Measurements from ENCODE around the gene NQO2.
"Not testable (repeated sequence)": the region's sequence is repeated elsewhere in the genome, so short reads cannot be mapped to it uniquely, and the experiment has no call there.

NQO2 gene

DNA sequence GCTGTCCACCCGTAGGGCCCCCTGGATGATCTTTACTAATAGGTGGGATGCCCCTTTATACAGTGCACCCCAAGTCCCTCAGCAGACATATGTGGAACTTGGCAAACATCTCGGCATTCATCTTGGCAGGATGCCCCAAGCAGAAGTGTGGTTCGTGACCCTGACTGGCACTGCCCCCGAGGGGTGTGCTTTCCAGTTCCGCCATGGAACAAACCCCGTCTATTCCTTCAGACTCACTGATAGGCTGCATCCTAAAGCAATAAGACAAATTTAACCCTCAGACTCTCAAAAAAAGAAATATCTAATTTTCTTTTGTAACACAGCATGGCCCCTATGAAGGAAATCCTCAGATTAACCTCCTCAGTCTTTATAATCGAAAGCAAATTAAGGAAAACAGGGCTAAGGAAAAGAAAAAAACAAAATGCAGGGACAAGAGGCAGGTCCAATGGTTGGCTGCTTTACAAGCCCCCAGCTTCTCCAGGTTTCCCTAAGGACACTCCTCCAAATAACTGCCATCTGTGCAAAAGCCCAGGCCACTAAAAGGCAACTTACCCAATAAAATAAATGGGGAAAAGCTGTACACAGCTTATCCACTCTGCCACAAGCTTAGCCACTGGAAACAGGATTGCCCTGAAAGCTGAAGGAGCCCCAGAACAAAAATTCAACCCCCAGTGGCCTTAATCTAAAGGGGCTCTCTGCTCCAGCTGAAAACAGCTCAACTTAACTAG lies 38.1 kb downstream of the NQO2 start:
- DNase-seq (ENCODE audit: low read depth in 2 of 2, low spot score in 1 of 2), result no peak

DNA sequence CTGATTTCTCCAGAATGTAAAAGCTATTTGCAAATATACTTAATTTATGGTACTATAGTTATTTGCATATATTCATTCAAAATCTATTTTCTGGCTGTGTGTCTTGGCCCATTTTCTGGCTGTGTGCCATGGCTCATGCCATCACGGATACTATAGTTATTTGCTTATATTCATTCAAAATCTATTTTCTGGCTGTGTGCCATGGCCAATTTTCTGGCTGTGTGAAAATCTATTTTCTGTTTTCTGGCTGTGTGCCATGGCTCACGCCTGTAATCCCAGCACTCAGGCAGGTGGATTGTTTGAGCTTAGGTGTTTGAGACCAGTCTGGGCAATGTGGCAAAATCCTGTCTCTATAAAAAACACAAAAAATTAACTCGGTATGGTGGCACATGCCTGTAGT lies 39.7 kb downstream of the NQO2 start:
- DNase-seq (ENCODE audit: low read depth in 2 of 2, low spot score in 1 of 2), result no peak

DNA sequence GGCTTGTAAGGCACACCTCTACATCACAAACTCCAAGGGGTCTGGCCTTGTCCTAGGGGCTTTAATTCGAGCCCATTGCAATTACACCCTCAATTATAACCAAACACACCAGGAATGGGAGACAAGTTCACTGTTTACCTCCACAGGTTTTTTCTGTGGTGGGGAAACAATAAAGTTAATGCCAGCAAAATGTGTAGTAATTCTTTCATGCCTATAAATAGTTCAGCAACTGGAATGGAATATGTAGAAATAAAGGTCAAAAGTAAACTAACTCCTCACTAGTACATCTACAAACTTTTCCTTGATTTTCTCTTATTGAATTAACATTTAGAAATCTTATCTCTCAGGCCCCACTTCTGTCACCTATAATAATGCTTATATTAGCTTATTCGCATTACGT lies 41.5 kb downstream of the NQO2 start:
- no peak for DNase-seq (ENCODE audit: low read depth in 2 of 2, low spot score in 1 of 2)

DNA sequence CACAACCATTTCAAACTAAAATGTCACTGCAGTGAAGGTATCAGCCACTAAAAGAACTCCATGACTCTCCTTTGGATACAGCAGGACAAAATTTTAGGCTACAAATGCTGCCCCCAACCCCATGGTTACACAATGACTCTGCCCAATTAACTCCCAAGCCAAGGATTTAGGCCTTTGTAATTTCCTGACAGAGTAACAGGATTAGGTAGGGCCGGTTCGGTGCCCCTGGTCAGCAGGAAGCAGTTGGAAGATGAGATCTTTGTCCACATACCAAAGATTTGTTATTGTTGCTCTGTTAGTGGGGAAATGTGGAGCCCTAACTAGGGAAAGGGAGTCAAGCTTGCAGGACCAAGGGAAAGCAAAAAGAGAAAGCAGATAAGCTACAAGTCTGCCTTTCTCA lies 41.9 kb downstream of the NQO2 start:
- DNase-seq (ENCODE audit: low read depth in 2 of 2, low spot score in 1 of 2), result no peak

DNA sequence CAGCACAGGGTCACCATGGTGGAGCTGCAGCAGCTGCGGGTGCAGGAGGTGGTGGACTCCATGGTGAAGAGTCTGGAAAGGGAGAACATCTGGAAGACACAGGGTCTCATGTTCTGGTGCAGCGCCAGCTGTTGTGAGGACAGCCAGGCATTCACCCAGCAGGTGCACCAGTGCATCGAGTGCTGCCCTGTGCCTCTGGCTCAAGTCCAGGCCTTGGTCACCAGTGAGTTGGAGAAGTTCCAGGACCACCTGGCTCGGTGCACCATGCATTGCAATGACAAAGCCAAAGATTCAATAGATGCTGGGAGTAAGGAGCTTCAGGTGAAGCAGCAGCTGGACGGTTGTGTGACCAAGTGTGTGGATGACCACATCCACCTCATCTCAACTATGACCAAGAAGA lies 45.7 kb downstream of the NQO2 start:
- DNase-seq (ENCODE audit: low read depth in 2 of 2, low spot score in 1 of 2), result no peak

DNA sequence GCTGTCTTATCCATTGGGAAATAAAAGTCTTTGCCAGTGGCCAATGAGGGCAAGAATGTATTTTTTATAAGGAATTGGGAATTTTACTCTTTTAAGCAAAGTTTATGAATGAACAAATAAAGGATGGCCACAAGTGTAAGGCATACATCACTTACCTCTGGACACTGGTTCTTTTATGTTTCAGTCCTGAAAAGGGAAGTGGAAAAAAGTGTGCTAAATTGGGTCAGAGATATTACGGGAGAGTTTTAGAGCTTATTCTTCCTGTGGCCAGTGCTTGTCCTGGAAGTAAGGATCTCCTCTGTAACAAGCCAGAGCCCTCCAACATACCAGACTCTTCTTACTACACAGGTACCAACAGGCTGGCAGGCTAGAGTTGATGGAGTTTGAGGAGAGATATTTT lies 46.1 kb downstream of the NQO2 start:
- no peak for DNase-seq (ENCODE audit: low read depth in 2 of 2, low spot score in 1 of 2)

DNA sequence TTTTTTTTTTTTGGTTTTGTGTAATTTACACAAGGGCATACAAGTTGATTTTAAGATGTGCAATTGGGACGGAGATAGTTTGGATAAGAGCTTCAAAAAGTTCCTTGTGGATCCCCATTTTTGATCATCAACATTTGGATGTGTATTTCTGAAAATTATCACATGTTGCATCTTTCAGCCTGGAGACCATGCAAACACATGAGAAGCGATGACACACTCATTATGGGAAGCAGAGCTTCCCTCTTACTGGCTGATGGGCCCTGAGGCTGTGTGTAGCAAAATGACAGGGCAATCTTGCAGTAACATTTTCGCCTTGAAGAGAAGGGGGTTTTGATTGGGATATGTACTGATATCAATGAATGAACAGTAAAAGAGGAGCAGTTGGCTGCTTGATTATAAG lies 46.6 kb downstream of the NQO2 start:
- no peak for DNase-seq (ENCODE audit: low read depth in 2 of 2, low spot score in 1 of 2)

DNA sequence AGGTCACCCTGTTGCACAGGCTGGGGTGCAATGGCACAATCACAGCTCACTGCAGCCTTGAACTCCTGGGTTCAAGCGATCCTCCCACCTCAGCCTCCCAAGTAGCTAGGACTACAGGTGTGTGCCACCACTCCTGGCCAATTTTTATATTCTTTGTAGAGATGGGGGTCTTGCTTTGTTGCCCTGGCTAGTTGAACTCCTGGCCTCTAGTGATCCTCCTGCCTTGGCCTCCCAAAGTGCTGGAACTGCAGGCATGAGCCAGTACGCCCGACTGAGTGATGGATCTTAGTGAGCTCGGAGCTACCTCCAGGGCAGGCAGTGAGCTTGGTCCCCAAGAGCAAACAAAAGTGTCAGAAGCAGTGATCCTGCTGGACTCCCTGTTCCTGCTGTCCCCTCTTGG lies 48.3 kb downstream of the NQO2 start:
- DNase-seq (ENCODE audit: low read depth in 2 of 2, low spot score in 1 of 2), result not testable (repeated sequence)

DNA sequence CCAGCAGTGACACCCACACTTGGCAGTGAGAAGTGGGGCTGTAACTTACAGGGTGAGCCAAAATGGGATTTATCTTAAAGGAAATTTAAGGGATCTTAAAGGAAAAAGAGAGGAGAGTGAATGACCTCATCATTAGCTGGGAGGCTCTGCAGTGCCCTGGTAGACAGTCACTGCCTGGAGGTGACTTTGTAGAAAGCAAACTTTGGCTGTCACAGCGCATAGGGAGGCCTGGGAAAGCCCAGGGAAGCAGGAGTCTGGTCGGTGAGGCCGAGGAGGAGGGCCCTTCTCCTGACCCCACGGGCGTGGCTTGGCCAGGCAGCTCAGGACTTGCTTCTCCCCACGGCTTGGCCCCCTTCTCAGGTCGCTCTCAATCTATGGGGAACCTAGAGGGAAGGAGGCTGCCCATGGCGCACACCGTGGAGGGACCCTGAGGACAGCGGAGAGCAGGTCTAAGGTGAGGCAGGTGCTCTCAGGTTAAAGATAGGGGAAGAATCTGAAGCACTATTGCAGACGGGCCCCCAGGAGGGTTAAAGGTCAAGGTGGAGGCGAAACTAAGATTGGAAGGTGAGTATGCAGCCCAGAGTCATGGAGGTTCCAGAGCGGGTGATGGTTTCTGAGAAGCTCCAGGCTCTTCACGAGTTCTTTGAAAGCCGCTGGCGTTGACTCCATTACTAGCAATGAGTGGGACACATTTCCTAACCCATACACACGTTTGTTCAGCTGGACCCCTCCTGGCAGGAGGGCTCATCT lies 53.0 kb downstream of the NQO2 start:
- no peak for DNase-seq (ENCODE audit: low read depth in 2 of 2, low spot score in 1 of 2)

DNA sequence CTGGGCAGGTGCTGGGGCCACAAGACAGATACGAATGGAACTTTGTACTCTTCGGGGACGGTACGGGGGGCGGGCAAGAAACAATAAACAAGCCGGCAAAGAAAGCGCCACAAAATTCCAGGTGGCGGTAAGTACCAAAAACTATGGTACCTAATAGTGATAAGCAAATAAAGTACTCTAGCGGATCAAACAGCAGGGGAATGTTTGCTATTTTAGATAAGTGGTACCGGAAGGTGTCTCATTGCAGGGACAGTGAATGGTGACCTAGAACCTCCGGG lies 53.5 kb downstream of the NQO2 start:
- no peak for DNase-seq (ENCODE audit: low read depth in 2 of 2, low spot score in 1 of 2)

DNA sequence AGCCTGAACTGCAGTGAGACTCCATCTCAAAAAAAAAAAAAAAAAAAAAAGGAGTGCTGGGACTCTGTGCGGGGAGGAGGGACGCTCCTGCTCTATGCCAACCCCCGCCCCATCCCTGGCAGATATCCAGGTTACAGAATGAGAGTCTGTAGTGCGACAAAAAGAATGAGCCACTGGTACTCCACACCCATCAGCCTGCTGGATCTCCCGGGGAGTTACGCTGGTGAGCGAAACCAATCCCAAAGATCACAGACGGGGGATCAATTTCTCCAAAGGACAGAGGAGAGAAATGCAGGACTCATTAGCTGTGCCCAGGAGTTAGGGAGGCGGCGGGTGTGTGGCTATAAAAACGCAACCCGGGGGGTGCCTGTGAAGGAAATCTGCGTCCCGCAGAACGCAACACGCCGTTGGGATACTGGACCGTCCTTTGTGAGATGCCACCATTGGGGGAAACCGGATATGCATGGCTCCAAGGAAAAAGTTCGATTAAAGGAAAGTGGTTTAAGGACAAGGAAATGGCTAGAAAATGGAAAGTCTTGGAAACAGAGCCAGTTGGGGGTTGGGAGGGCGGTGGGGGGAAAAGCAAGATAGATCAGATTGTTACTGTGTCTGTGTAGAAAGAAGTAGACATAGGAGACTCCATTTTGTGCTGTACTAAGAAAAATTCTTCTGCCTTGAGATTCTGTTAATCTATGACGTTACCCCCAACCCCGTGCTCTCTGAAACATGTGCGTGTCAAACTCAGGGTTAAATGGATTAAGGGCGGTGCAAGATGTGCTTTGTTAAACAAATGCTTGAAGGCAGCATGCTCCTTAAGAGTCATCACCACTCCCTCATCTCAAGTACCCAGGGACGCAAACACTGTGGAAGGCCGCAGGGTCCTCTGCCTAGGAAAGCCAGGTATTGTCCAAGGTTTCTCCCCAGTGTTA lies 54.8 kb downstream of the NQO2 start:
- DNase-seq (ENCODE audit: low read depth in 2 of 2, low spot score in 1 of 2), result not testable (repeated sequence)

DNA sequence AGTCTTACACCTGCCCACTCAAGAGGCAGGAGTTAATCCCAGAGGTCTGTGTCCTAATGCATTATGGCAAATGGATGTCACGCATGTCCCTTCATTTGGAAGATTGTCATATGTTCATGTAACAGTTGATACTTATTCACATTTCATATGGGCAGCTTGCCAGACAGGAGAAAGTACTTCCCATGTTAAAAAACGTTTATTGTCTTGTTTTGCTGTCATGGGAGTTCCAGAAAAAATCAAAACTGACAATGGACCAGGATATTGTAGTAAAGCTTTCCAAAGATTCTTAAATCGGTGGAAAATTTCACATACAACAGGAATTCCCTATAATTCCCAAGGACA lies 55.4 kb downstream of the NQO2 start:
- not testable (repeated sequence) for DNase-seq (ENCODE audit: low read depth in 2 of 2, low spot score in 1 of 2)

DNA sequence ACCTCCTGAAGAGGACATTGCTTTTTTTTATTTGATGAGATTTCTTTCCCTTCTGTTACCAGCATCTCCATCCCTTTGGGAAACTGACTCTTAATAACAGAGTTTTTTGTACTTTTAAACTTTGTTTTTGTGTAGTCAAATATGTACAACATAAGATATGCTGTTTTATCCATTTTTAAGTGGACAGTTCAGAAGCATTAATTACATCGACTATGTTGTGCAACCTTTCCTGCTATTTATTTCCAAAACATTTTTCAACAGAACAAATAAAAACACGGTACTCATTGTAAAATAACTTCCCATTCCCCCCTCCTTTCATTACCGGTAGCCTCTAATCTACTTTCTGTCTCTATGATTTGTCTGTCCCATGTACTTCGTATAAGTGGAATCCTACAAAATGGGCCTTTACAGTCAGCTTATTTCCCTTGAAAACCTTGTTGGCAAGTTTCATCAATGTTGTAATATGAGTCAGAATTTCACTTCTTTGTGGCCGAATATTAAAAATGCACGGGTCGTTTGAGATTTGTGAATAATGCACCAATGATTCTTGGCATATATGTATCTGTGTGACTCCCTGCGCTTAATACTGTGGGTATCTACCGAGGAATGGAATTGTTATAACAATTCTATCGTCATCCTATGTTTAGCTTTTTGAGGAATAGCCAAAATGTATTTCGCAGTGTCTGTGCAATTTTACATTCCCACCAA lies 57.5 kb downstream of the NQO2 start:
- DNase-seq (ENCODE audit: low read depth in 2 of 2, low spot score in 1 of 2), result no peak

DNA sequence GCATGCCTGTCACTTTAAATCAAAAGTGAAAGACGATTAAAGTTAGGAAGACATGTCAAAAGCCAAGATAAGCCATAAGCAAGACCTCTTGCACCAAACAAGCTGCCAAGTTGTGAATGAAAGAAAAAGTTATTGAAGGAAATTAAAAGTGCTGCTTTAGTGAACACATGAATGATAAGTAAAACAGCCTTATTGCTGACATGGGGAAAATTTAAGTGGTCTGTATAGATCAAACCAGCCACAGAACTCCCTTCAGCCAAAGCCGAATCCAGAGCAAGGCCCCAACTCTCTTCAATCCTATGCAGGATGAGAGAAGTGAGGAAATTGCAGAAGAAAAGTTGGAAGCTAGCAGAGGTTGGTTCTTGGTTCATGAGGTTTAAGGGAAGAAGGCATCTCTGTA lies 59.3 kb downstream of the NQO2 start:
- DNase-seq (ENCODE audit: low read depth in 2 of 2, low spot score in 1 of 2), result no peak

DNA sequence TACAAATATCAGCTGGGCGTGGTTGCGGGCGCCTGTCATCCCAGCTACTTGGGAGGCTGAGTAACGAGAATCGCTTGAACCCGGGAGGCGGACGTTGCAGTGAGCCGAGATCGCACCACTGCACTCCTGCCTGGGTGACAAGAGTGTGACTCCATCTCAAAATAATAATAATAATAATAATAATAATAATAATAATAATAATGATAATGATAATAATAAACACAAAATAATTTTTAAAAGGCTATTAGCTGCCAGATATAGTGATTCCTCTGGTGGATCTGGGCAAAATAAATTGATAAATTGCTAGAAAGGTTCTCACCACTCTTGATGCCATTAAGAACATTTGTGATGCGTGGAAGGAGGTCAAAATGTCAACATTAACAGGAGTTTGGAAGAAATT lies 60.4 kb downstream of the NQO2 start:
- DNase-seq (ENCODE audit: low read depth in 2 of 2, low spot score in 1 of 2), result not testable (repeated sequence)

DNA sequence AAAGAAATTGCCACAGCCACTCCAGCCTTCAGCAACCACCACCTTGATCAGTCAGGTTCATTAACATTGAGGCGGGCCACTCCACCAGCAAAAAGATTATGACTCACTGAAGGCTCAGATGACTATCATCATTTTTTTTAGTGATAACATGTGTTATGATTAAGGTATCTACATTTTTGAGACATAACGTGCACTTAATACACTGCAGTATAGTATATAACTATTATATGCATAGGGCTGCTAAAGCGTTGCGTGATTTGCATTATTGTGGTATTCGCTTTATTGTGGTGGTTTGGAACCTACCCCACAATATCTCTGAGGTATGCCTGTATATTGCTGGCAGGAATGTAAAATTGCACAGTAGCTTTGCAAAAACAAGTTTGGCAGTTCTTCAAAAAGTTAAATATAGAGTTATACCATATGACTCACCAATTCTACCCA lies 61.8 kb downstream of the NQO2 start:
- no peak for DNase-seq (ENCODE audit: low read depth in 2 of 2, low spot score in 1 of 2)

DNA sequence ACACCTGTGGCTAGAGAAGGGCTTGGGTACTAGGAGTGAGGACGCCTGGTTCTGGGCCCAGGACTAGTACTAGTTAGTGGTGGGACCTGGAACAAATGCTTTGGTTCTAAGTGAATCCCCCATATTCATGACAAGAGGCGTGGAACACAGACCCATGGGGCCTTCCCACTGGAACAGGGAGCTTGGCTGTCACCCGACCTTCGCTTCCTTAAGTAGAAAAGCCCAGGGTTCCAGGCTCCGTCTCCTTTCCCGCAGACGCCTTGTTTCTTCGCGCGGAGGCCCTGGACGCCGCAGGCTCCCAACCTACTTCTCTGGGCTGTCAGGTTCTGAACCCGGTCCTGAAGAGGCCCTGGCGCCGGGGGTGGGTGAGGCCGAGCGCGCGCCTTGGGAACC lies 63.6 kb downstream of the NQO2 start:
- not testable (repeated sequence) for DNase-seq (ENCODE audit: low read depth in 2 of 2, low spot score in 1 of 2)

DNA sequence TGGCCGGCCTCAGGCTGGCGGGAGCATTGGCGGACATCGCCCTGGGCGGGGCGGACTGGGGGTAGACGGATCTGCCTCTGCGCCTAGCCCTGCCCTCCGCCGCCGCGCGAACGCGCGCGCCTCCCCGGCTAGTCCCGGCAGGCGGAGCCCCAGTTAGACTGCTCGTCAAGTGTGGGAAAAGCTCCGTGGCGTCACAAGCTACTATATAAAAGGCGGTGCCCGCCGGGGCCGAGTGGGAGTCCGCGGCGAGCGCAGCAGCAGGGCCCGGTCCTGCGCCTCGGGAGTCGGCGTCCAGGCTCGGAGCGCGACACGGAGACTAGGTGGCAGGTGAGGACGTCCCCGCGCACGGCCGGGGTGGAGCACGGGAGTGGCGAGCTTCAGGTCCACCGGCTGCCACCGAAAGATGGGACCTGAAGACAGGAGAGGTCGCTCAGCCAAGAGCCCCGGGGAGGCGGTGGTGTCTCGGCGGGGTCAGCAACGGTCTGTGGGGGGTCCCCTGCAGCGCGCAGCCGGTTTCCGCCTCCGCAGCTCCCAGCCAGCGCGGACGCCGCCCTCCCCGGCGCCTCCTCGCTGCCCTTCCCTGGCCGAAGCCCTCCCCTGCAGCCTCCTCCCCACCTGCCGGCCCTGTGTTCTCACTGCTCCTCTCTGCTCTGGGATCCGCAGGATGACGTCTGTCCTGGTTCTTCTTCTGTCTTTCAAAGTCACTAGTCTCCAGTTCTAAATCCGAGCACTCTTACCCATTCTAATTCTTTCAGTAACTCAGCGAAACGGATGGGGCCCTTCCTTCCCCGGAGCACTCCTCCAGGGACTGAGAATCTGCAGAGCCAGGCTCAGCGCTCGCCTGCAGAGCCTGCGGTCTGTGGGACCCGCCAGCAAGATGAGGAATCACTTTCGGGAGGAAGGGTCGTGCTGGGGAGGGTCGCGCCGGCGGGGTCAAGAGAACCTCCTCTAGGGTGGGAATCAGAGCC lies 64.3 kb downstream of the NQO2 start:
- DNase-seq (ENCODE audit: low read depth in 2 of 2, low spot score in 1 of 2), result peak; percentile 73 to 83

DNA sequence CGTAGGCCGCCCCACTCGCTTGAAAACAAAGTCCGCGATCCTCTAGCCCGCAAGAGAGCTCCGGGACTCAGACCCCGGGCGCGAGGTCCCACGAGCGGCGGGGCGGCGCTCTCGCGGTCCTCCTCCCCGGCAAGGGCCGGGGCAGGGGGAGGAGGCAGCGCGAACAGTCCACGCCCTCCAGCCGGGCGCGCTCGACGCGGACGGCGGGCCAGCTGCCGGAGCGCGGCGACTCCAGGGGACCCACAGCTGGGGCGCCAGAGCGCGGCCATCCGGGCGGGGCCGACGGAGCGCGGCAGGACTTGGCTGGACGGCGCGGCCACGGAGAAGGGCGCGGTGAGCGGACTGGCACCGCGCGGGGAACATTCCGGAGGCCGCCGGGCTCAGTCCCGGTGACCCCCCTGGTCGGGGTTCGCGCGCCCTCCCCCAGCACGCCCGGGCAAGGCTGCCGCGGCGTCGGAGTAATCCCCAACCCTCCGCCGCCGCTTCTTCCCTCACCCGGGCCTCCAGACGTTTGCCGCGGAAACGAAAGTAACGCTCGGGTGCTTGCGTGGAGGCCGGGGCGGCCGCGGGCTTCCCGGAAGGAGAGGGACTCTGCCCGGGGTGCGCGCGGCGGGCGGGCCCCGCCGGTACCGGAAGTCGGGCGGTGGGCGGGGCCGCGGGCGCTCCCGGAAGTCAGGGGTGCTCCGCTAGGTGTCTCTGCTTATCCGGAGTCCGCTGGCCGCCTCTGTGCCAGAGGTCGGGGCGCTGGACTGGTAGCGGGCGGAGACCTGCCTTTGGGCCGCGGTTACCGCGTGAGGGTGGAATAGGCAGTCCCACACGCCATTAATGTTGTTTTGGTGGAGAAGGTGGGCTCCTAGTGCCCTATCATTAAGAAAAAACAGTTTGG lies 68.9 kb downstream of the NQO2 start, which contains the start of gene RIPK1:
Gene RIPK1 (plus strand): TSS at position 166 of the 886 bp plus-strand sequence. CDS start 8,330 bp downstream, outside the sequence.
- DNase-seq (ENCODE audit: low read depth in 2 of 2, low spot score in 1 of 2), result peak; percentile 80 to 87

All from stimulated activated CD8-positive, alpha-beta memory T cell treated with anti-CD3 and anti-CD28 coated beads, Interleukin-4, amount 100 ng/mL, for 4 hours (primary cell).